Measurements from ENCODE around the gene MAPKBP1.

- TF ChIP-seq CTCF (IDR thresholded peaks at IDR 0.05): no peak
- no peak for TF ChIP-seq EP300 (IDR thresholded peaks at IDR 0.05)
Observed at GRCh38 chr15:41817781-41818180, 43.5 kb downstream of the MAPKBP1 start.
